ENCODE results near the gene OR51F1.
"Not testable (repeated sequence)": the region's sequence is repeated elsewhere in the genome, so short reads cannot be mapped to it uniquely, and the experiment has no call there.

OR51F1 gene

DNA sequence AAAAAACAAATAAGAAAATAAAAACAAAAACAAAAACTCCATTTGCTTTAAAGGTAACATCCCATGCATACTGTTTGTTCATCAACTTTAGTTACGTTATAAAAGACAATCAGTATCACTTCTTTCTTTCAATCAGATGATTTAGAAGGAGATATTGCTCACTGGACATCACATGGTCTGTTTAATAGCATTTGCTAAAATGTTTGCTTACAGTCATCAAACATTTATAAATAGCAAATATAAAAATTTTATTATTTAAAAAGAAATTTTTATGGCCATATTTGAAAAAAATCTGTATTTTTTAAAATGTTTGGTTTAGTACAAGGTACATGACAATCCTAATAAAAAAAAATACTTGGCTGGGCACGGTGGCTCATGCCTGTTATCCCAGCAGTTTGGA is 42.6 kb downstream of the OR51F1 start:
- Histone ChIP-seq H3K27me3 (ENCODE audit: insufficient read depth, poor library complexity, severe bottlenecking) (no peaks in the 10 kb centered on the region), H3K4me3 (replicated peaks; ENCODE audit: insufficient read depth, low read length) (no peak overlapping the region), H3K27ac (replicated peaks) (no peak overlapping the region)
- DNase-seq (ENCODE audit: low read depth in 1 of 2, low spot score in 1 of 2): no peak
- no peak for TF ChIP-seq GABPA (IDR thresholded peaks at IDR 0.05; ENCODE audit: low read depth)
- TF ChIP-seq, protein P1, sequence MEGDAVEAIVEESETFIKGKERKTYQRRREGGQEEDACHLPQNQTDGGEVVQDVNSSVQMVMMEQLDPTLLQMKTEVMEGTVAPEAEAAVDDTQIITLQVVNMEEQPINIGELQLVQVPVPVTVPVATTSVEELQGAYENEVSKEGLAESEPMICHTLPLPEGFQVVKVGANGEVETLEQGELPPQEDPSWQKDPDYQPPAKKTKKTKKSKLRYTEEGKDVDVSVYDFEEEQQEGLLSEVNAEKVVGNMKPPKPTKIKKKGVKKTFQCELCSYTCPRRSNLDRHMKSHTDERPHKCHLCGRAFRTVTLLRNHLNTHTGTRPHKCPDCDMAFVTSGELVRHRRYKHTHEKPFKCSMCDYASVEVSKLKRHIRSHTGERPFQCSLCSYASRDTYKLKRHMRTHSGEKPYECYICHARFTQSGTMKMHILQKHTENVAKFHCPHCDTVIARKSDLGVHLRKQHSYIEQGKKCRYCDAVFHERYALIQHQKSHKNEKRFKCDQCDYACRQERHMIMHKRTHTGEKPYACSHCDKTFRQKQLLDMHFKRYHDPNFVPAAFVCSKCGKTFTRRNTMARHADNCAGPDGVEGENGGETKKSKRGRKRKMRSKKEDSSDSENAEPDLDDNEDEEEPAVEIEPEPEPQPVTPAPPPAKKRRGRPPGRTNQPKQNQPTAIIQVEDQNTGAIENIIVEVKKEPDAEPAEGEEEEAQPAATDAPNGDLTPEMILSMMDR (IDR thresholded peaks at IDR 0.05; ENCODE audit: insufficient read depth, low read length): no peak
- no peak for TF ChIP-seq SPI1 (IDR thresholded peaks at IDR 0.05; ENCODE audit: borderline replicate concordance, low read depth)
- TF ChIP-seq, protein P2, sequence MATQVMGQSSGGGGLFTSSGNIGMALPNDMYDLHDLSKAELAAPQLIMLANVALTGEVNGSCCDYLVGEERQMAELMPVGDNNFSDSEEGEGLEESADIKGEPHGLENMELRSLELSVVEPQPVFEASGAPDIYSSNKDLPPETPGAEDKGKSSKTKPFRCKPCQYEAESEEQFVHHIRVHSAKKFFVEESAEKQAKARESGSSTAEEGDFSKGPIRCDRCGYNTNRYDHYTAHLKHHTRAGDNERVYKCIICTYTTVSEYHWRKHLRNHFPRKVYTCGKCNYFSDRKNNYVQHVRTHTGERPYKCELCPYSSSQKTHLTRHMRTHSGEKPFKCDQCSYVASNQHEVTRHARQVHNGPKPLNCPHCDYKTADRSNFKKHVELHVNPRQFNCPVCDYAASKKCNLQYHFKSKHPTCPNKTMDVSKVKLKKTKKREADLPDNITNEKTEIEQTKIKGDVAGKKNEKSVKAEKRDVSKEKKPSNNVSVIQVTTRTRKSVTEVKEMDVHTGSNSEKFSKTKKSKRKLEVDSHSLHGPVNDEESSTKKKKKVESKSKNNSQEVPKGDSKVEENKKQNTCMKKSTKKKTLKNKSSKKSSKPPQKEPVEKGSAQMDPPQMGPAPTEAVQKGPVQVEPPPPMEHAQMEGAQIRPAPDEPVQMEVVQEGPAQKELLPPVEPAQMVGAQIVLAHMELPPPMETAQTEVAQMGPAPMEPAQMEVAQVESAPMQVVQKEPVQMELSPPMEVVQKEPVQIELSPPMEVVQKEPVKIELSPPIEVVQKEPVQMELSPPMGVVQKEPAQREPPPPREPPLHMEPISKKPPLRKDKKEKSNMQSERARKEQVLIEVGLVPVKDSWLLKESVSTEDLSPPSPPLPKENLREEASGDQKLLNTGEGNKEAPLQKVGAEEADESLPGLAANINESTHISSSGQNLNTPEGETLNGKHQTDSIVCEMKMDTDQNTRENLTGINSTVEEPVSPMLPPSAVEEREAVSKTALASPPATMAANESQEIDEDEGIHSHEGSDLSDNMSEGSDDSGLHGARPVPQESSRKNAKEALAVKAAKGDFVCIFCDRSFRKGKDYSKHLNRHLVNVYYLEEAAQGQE (IDR thresholded peaks at IDR 0.05; ENCODE audit: insufficient replicate concordance, low read depth): no peak
- TF ChIP-seq POLR2AphosphoS5 (IDR thresholded peaks at IDR 0.05; ENCODE audit: low read depth): no peak

DNA sequence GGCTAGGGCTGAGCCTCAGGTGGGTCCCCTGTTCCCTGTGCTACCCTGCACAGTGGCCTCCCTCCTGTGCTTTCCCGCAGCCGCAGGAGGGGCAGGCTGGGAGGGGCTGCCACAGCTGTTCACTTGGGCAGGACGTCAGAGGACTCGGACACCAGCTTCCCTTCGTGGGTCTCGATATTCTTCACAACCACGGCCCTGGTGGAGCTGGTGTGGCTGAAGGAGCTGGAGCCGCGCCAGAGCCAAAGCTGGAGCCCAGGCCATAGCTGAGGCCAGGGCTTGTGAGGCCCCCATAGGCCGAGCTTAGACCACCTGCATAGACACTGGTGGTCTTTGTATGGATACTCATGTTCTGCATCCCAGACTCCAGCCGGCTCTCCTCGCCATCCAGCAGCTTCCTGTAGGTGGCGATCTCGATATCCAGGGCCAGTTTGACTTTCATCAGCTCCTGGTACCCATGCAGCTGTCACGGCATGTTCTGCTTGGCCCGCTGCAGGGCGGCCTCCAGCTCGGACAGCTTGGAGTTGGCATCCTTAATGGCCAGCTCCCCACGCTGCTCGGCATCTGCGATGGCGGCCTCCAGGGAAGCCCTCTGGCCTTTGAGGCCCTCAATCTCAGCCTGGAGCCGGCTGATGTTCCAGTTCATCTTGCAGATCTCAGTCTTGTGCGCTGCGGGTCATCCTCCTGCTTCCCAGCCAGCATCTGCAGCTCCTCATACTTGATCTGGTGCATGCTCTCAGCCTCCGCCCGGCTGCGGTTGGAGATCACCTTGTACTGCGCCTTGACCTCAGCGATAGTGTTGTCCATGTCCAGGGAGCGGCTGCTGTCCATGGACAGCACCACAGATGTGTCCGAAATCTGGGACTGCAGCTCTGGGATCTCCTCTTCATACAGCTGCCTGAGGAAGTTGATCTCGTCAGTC is 46.9 kb downstream of the OR51F1 start:
- not testable (repeated sequence) for H3K4me3 ChIP-seq (replicated peaks; ENCODE audit: insufficient read depth, low read length); H3K27ac ChIP-seq (replicated peaks); DNase-seq (ENCODE audit: low read depth in 1 of 2, low spot score in 1 of 2); H3K27me3 ChIP-seq (ENCODE audit: insufficient read depth, poor library complexity, severe bottlenecking)

Data from HL-60 (cell line).